RWPE2 (cell line): ENCODE data around the gene AP1AR.

Source experiments
- ATAC-seq: fragments of 200-7000 bp; cut with Tn5 transposase; 3 replicates; pipeline ENCODE4 v1.9.1; 2021; ENCODE audit warnings: low read depth
- DNase-seq: peaks from one replicate; pipeline ENCODE4 v3.0.0-alpha.2; 2020; ENCODE audit warnings: low spot score
- H3K27ac ChIP-seq: fragments of 450-650 bp; 2 replicates; pipeline ENCODE4 v1.5.1; 2017; ENCODE audit warnings: mild to moderate bottlenecking; ENCODE audit not compliant: poor library complexity, severe bottlenecking
- H3K27me3 ChIP-seq: fragments of 250-450 bp; sonication (Bioruptor Pico); 2 replicates; pipeline ENCODE4 v1.5.1; 2021; ENCODE audit warnings: mild to moderate bottlenecking, moderate library complexity; ENCODE audit not compliant: insufficient read depth, poor library complexity, severe bottlenecking
- H3K36me3 ChIP-seq: fragments of 250-450 bp; sonication (Bioruptor Pico); 2 replicates; pipeline ENCODE4 v1.5.1; 2020; ENCODE audit warnings: low read depth, mild to moderate bottlenecking, moderate library complexity
- H3K4me1 ChIP-seq: fragments of 250-450 bp; sonication (Bioruptor Pico); 2 replicates; pipeline ENCODE4 v1.5.1; 2021; ENCODE audit warnings: mild to moderate bottlenecking, moderate library complexity; ENCODE audit not compliant: insufficient read depth, poor library complexity, severe bottlenecking
- H3K4me3 ChIP-seq: fragments of 250-450 bp; sonication (Bioruptor Pico); 2 replicates; pipeline ENCODE4 v1.5.1; 2021; ENCODE audit warnings: mild to moderate bottlenecking, moderate library complexity; ENCODE audit not compliant: severe bottlenecking
- H3K9me3 ChIP-seq: fragments of 250-450 bp; sonication (Bioruptor Pico); 2 replicates; pipeline ENCODE4 v1.5.1; 2021; ENCODE audit warnings: mild to moderate bottlenecking, moderate library complexity; ENCODE audit not compliant: severe bottlenecking
- TF ChIP-seq, protein P1 (sequence below): fragments of 450-650 bp; IDR thresholded peaks from one replicate; pipeline ENCODE4 v1.5.1; 2017; ENCODE audit warnings: mild to moderate bottlenecking, moderate library complexity; ENCODE audit not compliant: poor library complexity, severe bottlenecking

Gene AP1AR

GRCh38 chr4:112270640-112271421 lies 39.2 kb downstream of the AP1AR start:
- H3K9me3 ChIP-seq: peaks cover 3% of the 10 kb centered on the region
- TF ChIP-seq, protein P1, sequence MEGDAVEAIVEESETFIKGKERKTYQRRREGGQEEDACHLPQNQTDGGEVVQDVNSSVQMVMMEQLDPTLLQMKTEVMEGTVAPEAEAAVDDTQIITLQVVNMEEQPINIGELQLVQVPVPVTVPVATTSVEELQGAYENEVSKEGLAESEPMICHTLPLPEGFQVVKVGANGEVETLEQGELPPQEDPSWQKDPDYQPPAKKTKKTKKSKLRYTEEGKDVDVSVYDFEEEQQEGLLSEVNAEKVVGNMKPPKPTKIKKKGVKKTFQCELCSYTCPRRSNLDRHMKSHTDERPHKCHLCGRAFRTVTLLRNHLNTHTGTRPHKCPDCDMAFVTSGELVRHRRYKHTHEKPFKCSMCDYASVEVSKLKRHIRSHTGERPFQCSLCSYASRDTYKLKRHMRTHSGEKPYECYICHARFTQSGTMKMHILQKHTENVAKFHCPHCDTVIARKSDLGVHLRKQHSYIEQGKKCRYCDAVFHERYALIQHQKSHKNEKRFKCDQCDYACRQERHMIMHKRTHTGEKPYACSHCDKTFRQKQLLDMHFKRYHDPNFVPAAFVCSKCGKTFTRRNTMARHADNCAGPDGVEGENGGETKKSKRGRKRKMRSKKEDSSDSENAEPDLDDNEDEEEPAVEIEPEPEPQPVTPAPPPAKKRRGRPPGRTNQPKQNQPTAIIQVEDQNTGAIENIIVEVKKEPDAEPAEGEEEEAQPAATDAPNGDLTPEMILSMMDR: no peak
- ATAC-seq: peak; percentile 80
- peaks cover 14% of the 10 kb centered on the region for H3K4me1 ChIP-seq
- no peak overlapping the region for H3K27ac ChIP-seq
- DNase-seq: no peak
- H3K4me3 ChIP-seq: no peak overlapping the region
- peaks cover 31% of the 10 kb centered on the region for H3K36me3 ChIP-seq
- no peaks in the 10 kb centered on the region for H3K27me3 ChIP-seq

- no peak for ATAC-seq
- DNase-seq: no peak
- no peak overlapping the region for H3K4me3 ChIP-seq
- H3K27ac ChIP-seq: no peak overlapping the region
- H3K27me3 ChIP-seq: no peaks in the 10 kb centered on the region
- peaks cover 3% of the 10 kb centered on the region for H3K9me3 ChIP-seq
- H3K4me1 ChIP-seq: peaks cover 19% of the 10 kb centered on the region
- TF ChIP-seq, protein P1: no peak
- H3K36me3 ChIP-seq: peaks cover 16% of the 10 kb centered on the region
Measured at GRCh38 chr4:112272292-112272691, 40.7 kb downstream of the AP1AR start.

GRCh38 chr4:112274959-112275358 lies 43.4 kb downstream of the AP1AR start:
- Histone ChIP-seq H3K27ac (no peak overlapping the region), H3K9me3 (peaks cover 3% of the 10 kb centered on the region), H3K36me3 (peaks cover 18% of the 10 kb centered on the region; the same call in 1 of the 2 replicates), H3K4me1 (peaks cover 28% of the 10 kb centered on the region), H3K4me3 (no peak overlapping the region), H3K27me3 (no peaks in the 10 kb centered on the region)
- TF ChIP-seq, protein P1: no peak
- ATAC-seq: no peak
- no peak for DNase-seq

GRCh38 chr4:112276113-112276512 lies 44.5 kb downstream of the AP1AR start:
- Histone ChIP-seq H3K27ac (no peak overlapping the region), H3K36me3 (peaks cover 18% of the 10 kb centered on the region; the same call in 1 of the 2 replicates), H3K4me1 (peaks cover 22% of the 10 kb centered on the region), H3K9me3 (peaks cover 3% of the 10 kb centered on the region), H3K4me3 (no peak overlapping the region), H3K27me3 (no peaks in the 10 kb centered on the region)
- ATAC-seq: no peak
- no peak for DNase-seq
- TF ChIP-seq, protein P1: no peak

DNA sequence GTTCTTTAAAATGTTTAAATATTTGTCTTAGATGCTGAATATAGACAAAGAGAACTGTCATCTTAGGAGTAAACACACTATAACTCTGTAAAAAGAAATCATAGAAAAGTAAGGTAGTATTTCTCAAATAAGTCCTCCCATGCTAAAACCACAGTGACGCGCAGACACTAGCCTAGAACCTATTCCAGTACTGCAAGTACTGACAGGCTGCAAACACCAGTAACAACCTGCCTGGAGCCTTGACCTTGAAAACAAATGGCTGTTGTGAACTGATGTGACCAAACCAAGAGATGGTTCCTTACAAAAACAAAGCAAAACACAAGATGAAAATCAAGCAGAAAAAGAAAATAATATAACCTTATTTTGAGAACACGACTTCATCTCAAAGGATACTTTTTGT lies 45.6 kb downstream of the AP1AR start:
- peaks cover 23% of the 10 kb centered on the region for H3K36me3 ChIP-seq
- peaks cover 3% of the 10 kb centered on the region for H3K9me3 ChIP-seq
- H3K4me1 ChIP-seq: peaks cover 22% of the 10 kb centered on the region
- no peak overlapping the region for H3K27ac ChIP-seq
- peak; percentile 60 for ATAC-seq
- no peak for DNase-seq
- H3K4me3 ChIP-seq: no peak overlapping the region
- TF ChIP-seq, protein P1: no peak
- no peaks in the 10 kb centered on the region for H3K27me3 ChIP-seq
